HL-60 (cell line): ENCODE measurements around the gene SNRNP40.

Experiments used
- DNase-seq, 2 experiments: peaks; one replicate each; pipeline ENCODE4 v3.0.0-alpha.2; 2010 to 2020; ENCODE audit warnings: low read depth in 1 of 2, low spot score in 1 of 2
- H3K27ac ChIP-seq: fragments of 250-450 bp; sonication (Bioruptor Pico); replicated peaks from 2 replicates; pipeline ENCODE4 v1.5.1; 2020; ENCODE audit warnings: mild to moderate bottlenecking, moderate library complexity
- H3K27me3 ChIP-seq: fragments of 250-450 bp; sonication (Bioruptor Pico); 2 replicates; pipeline ENCODE4 v1.5.1; 2021; ENCODE audit warnings: mild to moderate bottlenecking, moderate library complexity; ENCODE audit not compliant: insufficient read depth, poor library complexity, severe bottlenecking
- H3K4me3 ChIP-seq: replicated peaks from 2 replicates; pipeline ENCODE4 v1.5.1; 2011; ENCODE audit warnings: mild to moderate bottlenecking, control low read depth, low read length; ENCODE audit not compliant: insufficient read depth
- CTCF ChIP-seq: IDR thresholded peaks from one replicate; pipeline ENCODE4 v1.5.1; 2011; ENCODE audit warnings: low read length, control low read depth, inconsistent platforms; ENCODE audit not compliant: insufficient read depth
- GABPA ChIP-seq: IDR thresholded peaks from 2 replicates; pipeline ENCODE4 v1.6.1; 2012; ENCODE audit warnings: low read depth
- POLR2AphosphoS5 ChIP-seq: IDR thresholded peaks from 2 replicates; pipeline ENCODE4 v1.6.1; 2012; ENCODE audit warnings: low read depth
- REST ChIP-seq: IDR thresholded peaks from 2 replicates; pipeline ENCODE4 v1.6.1; 2012; ENCODE audit warnings: low read depth; ENCODE audit not compliant: insufficient replicate concordance
- SPI1 ChIP-seq: IDR thresholded peaks from 2 replicates; pipeline ENCODE4 v1.6.1; 2012; ENCODE audit warnings: low read depth, mild to moderate bottlenecking, borderline replicate concordance

The SNRNP40 gene

GRCh38 chr1:31257213-31257612 lies 39.4 kb downstream of the SNRNP40 start:
- Histone ChIP-seq H3K27me3 (no peaks in the 10 kb centered on the region), H3K27ac (no peak overlapping the region), H3K4me3 (no peak overlapping the region)
- no peak for TF ChIP-seq GABPA
- TF ChIP-seq CTCF = no peak
- no peak for TF ChIP-seq REST
- no peak for TF ChIP-seq POLR2AphosphoS5
- no peak for TF ChIP-seq SPI1
- DNase-seq = no peak

- no peak overlapping the region for H3K27ac ChIP-seq
- no peaks in the 10 kb centered on the region for H3K27me3 ChIP-seq
- H3K4me3 ChIP-seq = no peak overlapping the region
- no peak for DNase-seq
- TF ChIP-seq CTCF = no peak
- no peak for TF ChIP-seq REST
- TF ChIP-seq SPI1 = no peak
- no peak for TF ChIP-seq POLR2AphosphoS5
- TF ChIP-seq GABPA = no peak
Observed at GRCh38 chr1:31249854-31250253, 46.7 kb downstream of the SNRNP40 start.

GRCh38 chr1:31248276-31248675 lies 48.3 kb downstream of the SNRNP40 start:
- Histone ChIP-seq H3K27me3 (no peaks in the 10 kb centered on the region), H3K4me3 (no peak overlapping the region), H3K27ac (no peak overlapping the region)
- TF ChIP-seq POLR2AphosphoS5 = no peak
- no peak for TF ChIP-seq SPI1
- TF ChIP-seq CTCF = no peak
- no peak for TF ChIP-seq GABPA
- no peak for TF ChIP-seq REST
- DNase-seq = no peak
